OCI-LY1 (cell line): ENCODE measurements around the gene ADAMTS17.

Experiments used
- EZH2 ChIP-seq: fragments of 200-600 bp; sonication (generic), shearing (Covaris generic); IDR thresholded peaks from 2 replicates; pipeline ENCODE4 v1.8.0; 2017; ENCODE audit warnings: borderline replicate concordance, mixed run types, mild to moderate bottlenecking, antibody characterized with exemption, low read length, moderate library complexity, mixed read lengths
- TF ChIP-seq, protein P1 (sequence below): fragments of 200-600 bp; sonication (generic), shearing (Covaris generic); IDR thresholded peaks from 2 replicates; pipeline ENCODE4 v1.5.1; 2017; ENCODE audit warnings: mild to moderate bottlenecking, antibody characterized with exemption, low read length, moderate library complexity, mixed read lengths

DNA sequence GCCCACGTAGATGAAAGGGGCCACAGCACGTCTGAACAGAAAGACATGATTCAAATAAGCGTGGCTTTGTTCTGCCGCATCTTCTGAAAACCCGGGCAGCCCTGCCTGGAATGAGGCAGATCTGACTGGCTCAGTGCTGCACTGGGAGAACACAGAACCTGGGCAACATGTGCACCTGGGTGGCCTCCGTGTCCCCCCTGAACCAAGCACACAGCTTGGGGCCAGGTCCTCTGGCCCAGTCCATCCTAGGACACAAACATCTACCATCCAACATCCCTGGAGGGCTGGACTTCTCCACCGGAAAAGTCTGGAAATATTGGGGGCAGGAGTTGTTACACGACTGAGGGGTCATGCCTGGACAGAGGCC lies 119.4 kb downstream of the ADAMTS17 start:
- no peak for TF ChIP-seq EZH2
- TF ChIP-seq, protein P1, sequence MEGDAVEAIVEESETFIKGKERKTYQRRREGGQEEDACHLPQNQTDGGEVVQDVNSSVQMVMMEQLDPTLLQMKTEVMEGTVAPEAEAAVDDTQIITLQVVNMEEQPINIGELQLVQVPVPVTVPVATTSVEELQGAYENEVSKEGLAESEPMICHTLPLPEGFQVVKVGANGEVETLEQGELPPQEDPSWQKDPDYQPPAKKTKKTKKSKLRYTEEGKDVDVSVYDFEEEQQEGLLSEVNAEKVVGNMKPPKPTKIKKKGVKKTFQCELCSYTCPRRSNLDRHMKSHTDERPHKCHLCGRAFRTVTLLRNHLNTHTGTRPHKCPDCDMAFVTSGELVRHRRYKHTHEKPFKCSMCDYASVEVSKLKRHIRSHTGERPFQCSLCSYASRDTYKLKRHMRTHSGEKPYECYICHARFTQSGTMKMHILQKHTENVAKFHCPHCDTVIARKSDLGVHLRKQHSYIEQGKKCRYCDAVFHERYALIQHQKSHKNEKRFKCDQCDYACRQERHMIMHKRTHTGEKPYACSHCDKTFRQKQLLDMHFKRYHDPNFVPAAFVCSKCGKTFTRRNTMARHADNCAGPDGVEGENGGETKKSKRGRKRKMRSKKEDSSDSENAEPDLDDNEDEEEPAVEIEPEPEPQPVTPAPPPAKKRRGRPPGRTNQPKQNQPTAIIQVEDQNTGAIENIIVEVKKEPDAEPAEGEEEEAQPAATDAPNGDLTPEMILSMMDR: no peak
